Measurements from ENCODE around the gene RPL27A.

The RPL27A gene

GRCh38 chr11:8719721-8720120, 37.1 kb downstream of the RPL27A start:
- Mint-ChIP-seq H3K27ac (no peak overlapping the region), H3K4me1 (peaks cover 22% of the 10 kb centered on the region), H3K36me3 (no peaks in the 10 kb centered on the region), H3K4me3 (no peak overlapping the region), H3K27me3 (peaks cover 15% of the 10 kb centered on the region), H3K9me3 (no peaks in the 10 kb centered on the region)
- no peak for ATAC-seq

GRCh38 chr11:8720352-8720751, 37.8 kb downstream of the RPL27A start:
- no peak for ATAC-seq
- no peak overlapping the region for H3K27ac Mint-ChIP-seq
- no peaks in the 10 kb centered on the region for H3K36me3 Mint-ChIP-seq
- H3K9me3 Mint-ChIP-seq, result no peaks in the 10 kb centered on the region
- H3K4me1 Mint-ChIP-seq, result peaks cover 22% of the 10 kb centered on the region
- peaks cover 15% of the 10 kb centered on the region for H3K27me3 Mint-ChIP-seq
- H3K4me3 Mint-ChIP-seq, result no peak overlapping the region

GRCh38 chr11:8720868-8721608, 38.4 kb downstream of the RPL27A start:
- Mint-ChIP-seq H3K9me3 (no peaks in the 10 kb centered on the region), H3K27ac (no peak overlapping the region), H3K36me3 (no peaks in the 10 kb centered on the region), H3K4me1 (peaks cover 22% of the 10 kb centered on the region), H3K27me3 (peaks cover 15% of the 10 kb centered on the region), H3K4me3 (no peak overlapping the region)
- no peak for ATAC-seq

GRCh38 chr11:8721609-8722500, 39.3 kb downstream of the RPL27A start:
- H3K36me3 Mint-ChIP-seq, result no peaks in the 10 kb centered on the region
- no peak overlapping the region for H3K27ac Mint-ChIP-seq
- no peaks in the 10 kb centered on the region for H3K9me3 Mint-ChIP-seq
- H3K4me3 Mint-ChIP-seq, result no peak overlapping the region
- peaks cover 15% of the 10 kb centered on the region for H3K27me3 Mint-ChIP-seq
- H3K4me1 Mint-ChIP-seq, result peaks cover 22% of the 10 kb centered on the region
- no peak for ATAC-seq

- no peak for ATAC-seq
- Mint-ChIP-seq H3K4me1 (peaks cover 12% of the 10 kb centered on the region), H3K36me3 (no peaks in the 10 kb centered on the region), H3K4me3 (no peak overlapping the region), H3K27ac (no peak overlapping the region), H3K27me3 (peaks cover 15% of the 10 kb centered on the region), H3K9me3 (no peaks in the 10 kb centered on the region)
Measured at GRCh38 chr11:8722809-8723208, 40.2 kb downstream of the RPL27A start.

GRCh38 chr11:8723711-8724110, 41.1 kb downstream of the RPL27A start:
- Mint-ChIP-seq H3K27ac (no peak overlapping the region), H3K27me3 (peaks cover 15% of the 10 kb centered on the region), H3K4me3 (no peak overlapping the region), H3K4me1 (peaks cover 3% of the 10 kb centered on the region), H3K36me3 (no peaks in the 10 kb centered on the region), H3K9me3 (no peaks in the 10 kb centered on the region)
- no peak for ATAC-seq

GRCh38 chr11:8724682-8725081, 42.1 kb downstream of the RPL27A start:
- Mint-ChIP-seq H3K4me3 (no peak overlapping the region), H3K27me3 (peaks cover 15% of the 10 kb centered on the region), H3K9me3 (no peaks in the 10 kb centered on the region), H3K36me3 (no peaks in the 10 kb centered on the region), H3K4me1 (no peaks in the 10 kb centered on the region), H3K27ac (no peak overlapping the region)
- no peak for ATAC-seq

- Mint-ChIP-seq H3K36me3 (no peaks in the 10 kb centered on the region), H3K4me3 (no peak overlapping the region), H3K9me3 (no peaks in the 10 kb centered on the region), H3K27ac (no peak overlapping the region), H3K4me1 (peaks cover 8% of the 10 kb centered on the region), H3K27me3 (peaks cover 15% of the 10 kb centered on the region)
- ATAC-seq, result no peak
Measured at GRCh38 chr11:8726395-8726794, 43.8 kb downstream of the RPL27A start.

- Mint-ChIP-seq H3K27me3 (no peaks in the 10 kb centered on the region), H3K36me3 (no peaks in the 10 kb centered on the region)
- ATAC-seq, result no peak
Measured at GRCh38 chr11:8728563-8728962, 46.0 kb downstream of the RPL27A start.

GRCh38 chr11:8729067-8729466, 46.5 kb downstream of the RPL27A start:
- no peaks in the 10 kb centered on the region for H3K27me3 Mint-ChIP-seq
- H3K9me3 Mint-ChIP-seq, result no peaks in the 10 kb centered on the region
- H3K27ac Mint-ChIP-seq, result no peak overlapping the region
- peaks cover 33% of the 10 kb centered on the region for H3K4me1 Mint-ChIP-seq
- ATAC-seq, result no peak
- H3K4me3 Mint-ChIP-seq, result no peak overlapping the region
- no peaks in the 10 kb centered on the region for H3K36me3 Mint-ChIP-seq

More at GRCh38 chr11:8728563-8728962, 46.0 kb downstream of the RPL27A start:
- no peak overlapping the region for H3K4me3 Mint-ChIP-seq
- H3K27ac Mint-ChIP-seq, result no peak overlapping the region
- peaks cover 28% of the 10 kb centered on the region for H3K4me1 Mint-ChIP-seq
- H3K9me3 Mint-ChIP-seq, result no peaks in the 10 kb centered on the region

- no peak for ATAC-seq
- no peak overlapping the region for H3K27ac Mint-ChIP-seq
- H3K4me3 Mint-ChIP-seq, result no peak overlapping the region
- H3K27me3 Mint-ChIP-seq, result no peaks in the 10 kb centered on the region
- no peaks in the 10 kb centered on the region for H3K36me3 Mint-ChIP-seq
- H3K9me3 Mint-ChIP-seq, result no peaks in the 10 kb centered on the region
- H3K4me1 Mint-ChIP-seq, result peaks cover 34% of the 10 kb centered on the region
Measured at GRCh38 chr11:8729837-8730696, 47.5 kb downstream of the RPL27A start.

GRCh38 chr11:8730697-8731020, 48.1 kb downstream of the RPL27A start:
- Mint-ChIP-seq H3K27me3 (no peaks in the 10 kb centered on the region), H3K36me3 (no peaks in the 10 kb centered on the region), H3K9me3 (no peaks in the 10 kb centered on the region), H3K4me3 (no peak overlapping the region), H3K27ac (peak overlapping the region; percentile 87), H3K4me1 (peaks cover 34% of the 10 kb centered on the region)
- no peak for ATAC-seq

- Mint-ChIP-seq H3K9me3 (no peaks in the 10 kb centered on the region), H3K36me3 (no peaks in the 10 kb centered on the region), H3K4me1 (peaks cover 34% of the 10 kb centered on the region), H3K27ac (peak overlapping the region; percentile 87), H3K4me3 (peak overlapping the region; percentile 71), H3K27me3 (no peaks in the 10 kb centered on the region)
- peak; percentile 79 for ATAC-seq
Measured at GRCh38 chr11:8731647-8732323, 49.2 kb downstream of the RPL27A start.

GRCh38 chr11:8732324-8732670, 49.7 kb downstream of the RPL27A start:
- ATAC-seq, result peak; percentile 93
- H3K4me3 Mint-ChIP-seq, result peak overlapping the region; percentile 71
- no peaks in the 10 kb centered on the region for H3K9me3 Mint-ChIP-seq

More at GRCh38 chr11:8732324-8732670, 49.7 kb downstream of the RPL27A start:
- Mint-ChIP-seq H3K36me3 (no peaks in the 10 kb centered on the region), H3K27ac (peak overlapping the region; percentile 87), H3K27me3 (no peaks in the 10 kb centered on the region), H3K4me1 (peaks cover 34% of the 10 kb centered on the region)

Measured in stimulated activated memory B cell treated with anti-CD40 and anti-IgM and Interleukin-4, amounts not matched to agents 10 μg/mL and 1 μg/mL and 100 μg/mL, for 72 hours (primary cell).